Calu3 (cell line): ENCODE data around the gene SHISA2. TPM values are rescaled to one million over a fixed set of nuclear protein-coding genes. Genes with fewer than 3 reads are reported as not detected.
A peak's percentile ranks its signal among the peaks of the same experiment; 100 is the strongest.

Experiments
- BruUV-seq: library from RNA; stranded (reverse); fragments of 400-500 nt; replicated peaks from 2 replicates; lab custom pipeline; 2021; lab: Mats Ljungman, UMichigan
- CTCF ChIA-PET: fragments of 300-600 bp; sonication (Branson Sonifier 250); formaldehyde crosslinking; loops from one replicate; lab custom pipeline; 2022; ENCODE audit warnings: antibody characterized with exemption; lab: Charles Lee
- DNase-seq: peaks from one replicate; pipeline ENCODE4 v3.0.0; 2022
- H3K27ac Mint-ChIP-seq: one replicate; pipeline ENCODE4 v1.8.0; 2022; ENCODE audit warnings: mixed read lengths; ENCODE audit not compliant: unreplicated experiment
- H3K27me3 Mint-ChIP-seq: one replicate; pipeline ENCODE4 v1.8.0; 2022; ENCODE audit warnings: mixed read lengths; ENCODE audit not compliant: unreplicated experiment
- H3K36me3 Mint-ChIP-seq: one replicate; pipeline ENCODE4 v1.8.0; 2022; ENCODE audit warnings: mild to moderate bottlenecking, moderate library complexity, mixed read lengths; ENCODE audit not compliant: insufficient read depth, unreplicated experiment
- H3K4me1 Mint-ChIP-seq: one replicate; pipeline ENCODE4 v1.8.0; 2022; ENCODE audit warnings: mild to moderate bottlenecking, low read depth, mixed read lengths; ENCODE audit not compliant: unreplicated experiment
- H3K4me3 Mint-ChIP-seq: one replicate; pipeline ENCODE4 v1.8.0; 2022; ENCODE audit warnings: mild to moderate bottlenecking, low read depth, moderate library complexity, mixed read lengths; ENCODE audit not compliant: unreplicated experiment
- H3K9me3 Mint-ChIP-seq: one replicate; pipeline ENCODE4 v1.8.0; 2022; ENCODE audit warnings: low read depth, mixed read lengths; ENCODE audit not compliant: unreplicated experiment
- intact Hi-C: fragments of 100-400 bp; cut with micrococcal nuclease; formaldehyde crosslinking; loops from one replicate; pipeline ENCODE4 v1.10.0; 2022; ENCODE audit not compliant: unreplicated experiment
- total RNA-seq: library from RNA; stranded (reverse); gene quantifications from 2 replicates; pipeline ENCODE4 v1.2.3, GENCODE V29; 2022
- TF ChIP-seq, protein P1 (sequence below): fragments of 200-600 bp; IDR thresholded peaks from one replicate; pipeline ENCODE4 v1.8.0; 2022; ENCODE audit warnings: antibody characterized with exemption; ENCODE audit not compliant: unreplicated experiment

SHISA2 gene
- total RNA-seq, 1 experiment from 2014 or later: 23.2 TPM

DNA sequence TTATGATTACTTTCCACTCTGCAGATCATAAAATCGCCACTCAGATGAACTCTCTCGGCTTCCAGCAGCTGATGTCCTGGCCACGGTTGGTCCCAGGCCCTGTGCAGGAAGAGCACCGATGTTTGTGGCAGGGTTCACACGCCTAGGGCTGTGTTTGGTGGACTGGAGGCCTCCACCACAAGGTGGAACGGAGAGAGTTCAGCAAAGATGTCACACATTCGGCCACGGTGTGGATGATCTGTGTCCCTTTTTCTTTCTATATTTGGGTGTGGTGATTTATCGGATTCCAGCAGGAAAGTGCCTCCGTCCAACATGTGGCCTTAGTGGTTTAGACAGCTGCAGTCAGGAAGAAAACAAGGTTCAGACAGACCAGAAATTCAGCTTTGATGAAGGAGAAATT lies 521 bp upstream of the SHISA2 start:
- H3K4me3 Mint-ChIP-seq: peak overlapping the region; percentile 74
- CTCF ChIA-PET: interaction anchor here (0.6 kb wide), 1 partner anchor 35 kb away, joined by 3 read pairs; no protein-coding TSS in a partner anchor
- H3K27me3 Mint-ChIP-seq: no peaks in the 10 kb centered on the region
- no peaks in the 10 kb centered on the region for H3K9me3 Mint-ChIP-seq
- TF ChIP-seq, protein P1, sequence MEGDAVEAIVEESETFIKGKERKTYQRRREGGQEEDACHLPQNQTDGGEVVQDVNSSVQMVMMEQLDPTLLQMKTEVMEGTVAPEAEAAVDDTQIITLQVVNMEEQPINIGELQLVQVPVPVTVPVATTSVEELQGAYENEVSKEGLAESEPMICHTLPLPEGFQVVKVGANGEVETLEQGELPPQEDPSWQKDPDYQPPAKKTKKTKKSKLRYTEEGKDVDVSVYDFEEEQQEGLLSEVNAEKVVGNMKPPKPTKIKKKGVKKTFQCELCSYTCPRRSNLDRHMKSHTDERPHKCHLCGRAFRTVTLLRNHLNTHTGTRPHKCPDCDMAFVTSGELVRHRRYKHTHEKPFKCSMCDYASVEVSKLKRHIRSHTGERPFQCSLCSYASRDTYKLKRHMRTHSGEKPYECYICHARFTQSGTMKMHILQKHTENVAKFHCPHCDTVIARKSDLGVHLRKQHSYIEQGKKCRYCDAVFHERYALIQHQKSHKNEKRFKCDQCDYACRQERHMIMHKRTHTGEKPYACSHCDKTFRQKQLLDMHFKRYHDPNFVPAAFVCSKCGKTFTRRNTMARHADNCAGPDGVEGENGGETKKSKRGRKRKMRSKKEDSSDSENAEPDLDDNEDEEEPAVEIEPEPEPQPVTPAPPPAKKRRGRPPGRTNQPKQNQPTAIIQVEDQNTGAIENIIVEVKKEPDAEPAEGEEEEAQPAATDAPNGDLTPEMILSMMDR: no peak
- peaks cover 17% of the 10 kb centered on the region for H3K36me3 Mint-ChIP-seq
- no peak for DNase-seq
- H3K27ac Mint-ChIP-seq: no peak overlapping the region
- H3K4me1 Mint-ChIP-seq: no peaks in the 10 kb centered on the region
- BruUV-seq: no TSS peak
- intact Hi-C loops: no loop called here

DNA sequence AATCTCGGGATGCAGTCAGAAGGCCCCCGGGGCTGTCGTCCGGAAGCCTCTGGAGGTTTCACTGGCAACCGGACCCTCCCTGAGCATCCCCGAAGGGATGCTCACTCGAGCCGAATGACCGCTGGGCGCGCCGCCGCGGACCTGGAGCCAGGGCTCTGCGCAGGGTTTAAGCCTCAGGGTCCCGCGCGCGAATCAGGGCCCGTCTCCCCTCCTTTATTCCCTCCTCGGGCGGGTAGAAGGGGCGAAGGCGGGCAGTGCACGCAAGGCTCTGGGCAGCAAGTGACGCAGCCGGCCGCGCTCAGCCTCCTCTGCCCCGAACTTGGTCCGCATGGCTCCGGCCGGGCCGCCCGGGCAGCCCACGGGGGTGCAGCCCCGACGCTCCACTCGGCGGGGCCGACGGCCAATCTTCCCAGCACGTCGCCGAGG lies 572 bp downstream of the SHISA2 start:
- H3K27ac Mint-ChIP-seq: no peak overlapping the region
- DNase-seq: no peak
- peaks cover 17% of the 10 kb centered on the region for H3K36me3 Mint-ChIP-seq
- BruUV-seq: no TSS peak
- no peaks in the 10 kb centered on the region for H3K9me3 Mint-ChIP-seq
- intact Hi-C loops: no loop called here
- TF ChIP-seq, protein P1: no peak
- CTCF ChIA-PET: interaction anchor here (0.6 kb wide), 1 partner anchor 414 kb away, joined by 7 read pairs; no protein-coding TSS in a partner anchor
- no peaks in the 10 kb centered on the region for H3K4me1 Mint-ChIP-seq
- peak overlapping the region; percentile 74 for H3K4me3 Mint-ChIP-seq
- H3K27me3 Mint-ChIP-seq: no peaks in the 10 kb centered on the region

DNA sequence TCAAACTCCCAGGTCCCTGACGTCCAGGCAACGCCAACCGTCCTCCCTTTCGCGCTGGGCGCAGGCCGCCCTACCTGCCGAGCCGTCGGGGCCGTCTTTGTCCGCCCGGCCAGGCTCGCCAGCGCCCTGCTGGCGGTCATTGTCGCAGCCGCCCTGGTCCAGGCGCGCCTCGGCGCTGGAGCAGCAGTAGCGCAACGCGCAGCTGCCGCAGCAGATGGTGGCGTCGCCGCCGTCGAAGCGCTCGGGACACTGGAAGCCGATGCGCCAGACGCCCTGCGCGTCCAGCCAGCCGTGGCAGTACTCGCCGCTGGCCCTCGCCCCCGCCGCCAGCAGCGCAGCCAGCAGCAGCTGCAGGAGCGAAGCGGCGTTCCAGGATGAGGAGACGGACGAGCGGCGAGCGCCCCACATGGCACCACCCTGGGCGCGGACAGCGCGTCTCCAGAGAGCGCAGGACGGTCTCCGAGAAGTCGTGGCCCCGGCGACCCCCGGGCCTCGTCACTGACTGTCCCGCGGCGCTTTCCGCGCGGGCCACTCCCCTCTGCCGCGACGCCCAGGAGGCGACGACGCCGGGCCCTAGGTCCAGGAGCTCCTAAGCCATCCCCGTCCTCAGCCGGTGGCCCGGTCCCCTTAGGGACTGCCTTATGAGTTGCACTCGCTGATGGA lies 1.1 kb downstream of the SHISA2 start:
- BruUV-seq: no TSS peak
- Mint-ChIP-seq H3K36me3 (peaks cover 17% of the 10 kb centered on the region), H3K27ac (no peak overlapping the region), H3K4me1 (no peaks in the 10 kb centered on the region), H3K9me3 (no peaks in the 10 kb centered on the region), H3K4me3 (peak overlapping the region; percentile 74), H3K27me3 (no peaks in the 10 kb centered on the region)
- no peak for DNase-seq
- intact Hi-C loops: no loop called here
- CTCF ChIA-PET: interaction anchor here (1.3 kb wide), 1 partner anchor 28 kb away, joined by 4 read pairs; no protein-coding TSS in a partner anchor
- TF ChIP-seq, protein P1: no peak

DNA sequence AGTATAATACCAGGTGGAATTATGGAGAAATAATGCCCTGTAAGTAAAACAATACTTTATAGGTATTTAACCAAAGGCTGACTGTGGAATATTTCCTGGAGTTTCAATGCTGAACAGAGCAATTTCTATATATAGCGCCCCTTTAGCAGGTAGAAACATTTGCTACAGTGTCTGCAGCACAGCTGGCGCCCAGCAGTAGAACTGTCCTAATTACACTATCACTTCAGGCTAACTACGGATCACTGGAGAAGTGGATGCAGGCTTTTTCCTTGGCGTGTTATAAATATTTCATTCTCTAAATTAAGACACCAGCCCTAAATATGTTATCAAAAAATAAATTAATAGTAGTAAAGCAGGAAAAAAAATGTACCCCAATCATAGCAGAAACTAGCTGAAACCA lies 3.1 kb downstream of the SHISA2 start:
- no peaks in the 10 kb centered on the region for H3K27me3 Mint-ChIP-seq
- CTCF ChIA-PET: no interaction called here

More for the DNA sequence above, 3.1 kb downstream of the SHISA2 start:
- Mint-ChIP-seq H3K27ac (no peak overlapping the region), H3K9me3 (no peaks in the 10 kb centered on the region), H3K4me1 (no peaks in the 10 kb centered on the region), H3K4me3 (peak overlapping the region; percentile 74), H3K36me3 (peaks cover 17% of the 10 kb centered on the region)
- TF ChIP-seq, protein P1: no peak
- DNase-seq: no peak
- TSS peak; percentile 17 for BruUV-seq
- intact Hi-C loops: no loop called here
